Naive B cell (primary cell): ENCODE data around the gene ENPP6. TPM values are rescaled to one million over a fixed set of nuclear protein-coding genes. Genes with fewer than 3 reads are reported as not detected.
"Not testable (repeated sequence)": the region's sequence is repeated elsewhere in the genome, so short reads cannot be mapped to it uniquely, and the experiment has no call there.

ENCODE experiments used
- ATAC-seq, 2 donors: fragments of 150-1000 bp; cut with Tn5 transposase; 2 replicates each; pipeline ENCODE4 v1.10.0; 2021; ENCODE audit warnings: low read depth in 2 of 2, mild to moderate bottlenecking in 2 of 2, moderate library complexity in 2 of 2
- DNase-seq: peaks from one replicate; pipeline ENCODE4 v3.0.0; 2022
- H3K27ac Mint-ChIP-seq, 6 donors: one replicate each; pipeline ENCODE4 v1.8.0; 2020 to 2022; ENCODE audit warnings: mild to moderate bottlenecking in 6 of 6, mixed read lengths in 6 of 6, moderate library complexity in 5 of 6, inconsistent platforms in 2 of 6
- H3K27me3 Mint-ChIP-seq, 3 donors: one replicate each; pipeline ENCODE4 v1.8.0; 2021 to 2022; ENCODE audit warnings: mixed read lengths in 3 of 3, mild to moderate bottlenecking in 1 of 3
- H3K36me3 Mint-ChIP-seq, 2 donors: one replicate each; pipeline ENCODE4 v1.8.0; 2020 to 2022; ENCODE audit warnings: mixed read lengths in 2 of 2, inconsistent platforms in 1 of 2, mild to moderate bottlenecking in 1 of 2
- H3K4me1 Mint-ChIP-seq, 3 donors: one replicate each; pipeline ENCODE4 v1.8.0; 2020 to 2022; ENCODE audit warnings: mixed read lengths in 3 of 3, inconsistent platforms in 1 of 3, mild to moderate bottlenecking in 1 of 3, moderate library complexity in 1 of 3
- H3K4me3 Mint-ChIP-seq, 8 donors: one replicate each; pipeline ENCODE4 v1.8.0; 2020 to 2022; ENCODE audit warnings: mild to moderate bottlenecking in 8 of 8, mixed read lengths in 8 of 8, moderate library complexity in 8 of 8, inconsistent platforms in 2 of 8
- H3K9me3 Mint-ChIP-seq, 7 donors: one replicate each; pipeline ENCODE4 v1.8.0; 2020 to 2022; ENCODE audit warnings: mixed read lengths in 7 of 7, mild to moderate bottlenecking in 5 of 7, inconsistent platforms in 2 of 7, moderate library complexity in 1 of 7
- polyA plus RNA-seq, 6 donors: library from polyadenylated mRNA; unstranded; fragments of 300-500 nt; fragmentation: Illumina TruSeq; gene quantifications; one replicate each; pipeline ENCODE4 v1.2.3, GENCODE V29; 2021; ENCODE audit warnings: low read depth in 6 of 6

ENPP6 gene
- polyA plus RNA-seq, 6 donors from 2014 or later, result not detected

- Mint-ChIP-seq H3K4me3 (no peak overlapping the region), H3K36me3 (peaks cover 4 to 8% of the 10 kb centered on the region in 2 donors), H3K4me1 (peaks cover 6 to 11% (median 7%) of the 10 kb centered on the region in 3 donors), H3K9me3 (peaks cover 0 to 21% (median 8%) of the 10 kb centered on the region in 7 donors), H3K27ac (no peak overlapping the region), H3K27me3 (peaks cover 40 to 49% (median 40%) of the 10 kb centered on the region in 3 donors)
- ATAC-seq (no peak), DNase-seq (no peak)
Measured at GRCh38 chr4:184228056-184228705, 10.5 kb upstream of the ENPP6 start.

DNA sequence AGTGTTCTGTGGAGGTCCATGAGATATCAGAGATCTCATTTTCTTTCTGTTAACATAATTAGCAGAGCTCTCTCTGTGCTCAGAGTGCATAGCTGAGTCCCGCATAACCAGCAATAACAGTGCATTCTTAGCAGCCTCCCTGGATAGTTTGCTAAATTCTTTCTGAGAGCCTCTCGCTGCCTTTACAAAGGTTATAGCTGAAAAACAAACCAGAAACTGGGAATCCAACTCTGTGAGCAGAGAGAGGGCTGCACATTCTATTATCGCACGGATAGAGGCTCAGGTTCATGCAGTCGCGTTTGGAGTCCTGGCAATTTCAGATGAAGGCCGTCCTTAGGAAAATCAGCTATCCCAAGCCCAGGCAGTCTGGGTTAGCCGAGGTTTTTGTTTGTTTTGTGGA lies 1.2 kb downstream of the ENPP6 start:
- Mint-ChIP-seq H3K9me3 (peaks cover 0 to 10% (median 4%) of the 10 kb centered on the region in 7 donors), H3K36me3 (peaks cover 4 to 8% of the 10 kb centered on the region in 2 donors), H3K27ac (no peak overlapping the region), H3K4me3 (no peak overlapping the region), H3K4me1 (no peaks in the 10 kb centered on the region), H3K27me3 (peaks cover 20 to 50% (median 41%) of the 10 kb centered on the region in 3 donors)
- ATAC-seq (no peak), DNase-seq (no peak)

GRCh38 chr4:184215709-184216328 lies 1.9 kb downstream of the ENPP6 start:
- DNase-seq (no peak), ATAC-seq (no peak)
- Mint-ChIP-seq H3K27me3 (peaks cover 17 to 43% (median 35%) of the 10 kb centered on the region in 3 donors), H3K27ac (no peak overlapping the region), H3K36me3 (peaks cover 4 to 8% of the 10 kb centered on the region in 2 donors), H3K4me1 (no peaks in the 10 kb centered on the region), H3K9me3 (peaks cover 0 to 10% (median 4%) of the 10 kb centered on the region in 7 donors), H3K4me3 (no peak overlapping the region)

DNA sequence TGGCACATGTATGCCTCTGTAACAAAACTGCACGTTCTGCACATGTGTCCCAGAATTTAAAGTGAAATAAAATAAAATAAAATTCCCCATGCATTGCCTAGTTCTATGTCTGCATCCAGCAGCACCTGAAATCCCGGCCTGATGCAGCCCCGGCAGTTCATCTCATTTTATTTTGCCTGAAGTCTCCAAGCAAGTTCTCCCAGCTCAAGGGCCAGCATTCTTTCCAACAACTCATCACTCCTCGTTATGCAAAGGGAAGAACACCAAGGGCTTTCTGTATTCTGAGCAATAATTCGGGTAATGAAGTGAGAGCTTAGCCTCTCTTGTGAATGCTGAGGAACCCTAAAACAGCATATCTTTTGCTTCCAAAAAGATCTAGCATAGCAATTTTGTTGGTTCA lies 2.7 kb downstream of the ENPP6 start:
- peaks cover 13 to 40% (median 27%) of the 10 kb centered on the region in 3 donors for H3K27me3 Mint-ChIP-seq
- no peak for DNase-seq
- no peak overlapping the region for H3K27ac Mint-ChIP-seq
- peaks cover 4 to 8% of the 10 kb centered on the region in 2 donors for H3K36me3 Mint-ChIP-seq
- ATAC-seq, result no peak
- H3K9me3 Mint-ChIP-seq, result peaks cover 0 to 10% (median 4%) of the 10 kb centered on the region in 7 donors
- H3K4me3 Mint-ChIP-seq, result no peak overlapping the region
- no peaks in the 10 kb centered on the region for H3K4me1 Mint-ChIP-seq

DNA sequence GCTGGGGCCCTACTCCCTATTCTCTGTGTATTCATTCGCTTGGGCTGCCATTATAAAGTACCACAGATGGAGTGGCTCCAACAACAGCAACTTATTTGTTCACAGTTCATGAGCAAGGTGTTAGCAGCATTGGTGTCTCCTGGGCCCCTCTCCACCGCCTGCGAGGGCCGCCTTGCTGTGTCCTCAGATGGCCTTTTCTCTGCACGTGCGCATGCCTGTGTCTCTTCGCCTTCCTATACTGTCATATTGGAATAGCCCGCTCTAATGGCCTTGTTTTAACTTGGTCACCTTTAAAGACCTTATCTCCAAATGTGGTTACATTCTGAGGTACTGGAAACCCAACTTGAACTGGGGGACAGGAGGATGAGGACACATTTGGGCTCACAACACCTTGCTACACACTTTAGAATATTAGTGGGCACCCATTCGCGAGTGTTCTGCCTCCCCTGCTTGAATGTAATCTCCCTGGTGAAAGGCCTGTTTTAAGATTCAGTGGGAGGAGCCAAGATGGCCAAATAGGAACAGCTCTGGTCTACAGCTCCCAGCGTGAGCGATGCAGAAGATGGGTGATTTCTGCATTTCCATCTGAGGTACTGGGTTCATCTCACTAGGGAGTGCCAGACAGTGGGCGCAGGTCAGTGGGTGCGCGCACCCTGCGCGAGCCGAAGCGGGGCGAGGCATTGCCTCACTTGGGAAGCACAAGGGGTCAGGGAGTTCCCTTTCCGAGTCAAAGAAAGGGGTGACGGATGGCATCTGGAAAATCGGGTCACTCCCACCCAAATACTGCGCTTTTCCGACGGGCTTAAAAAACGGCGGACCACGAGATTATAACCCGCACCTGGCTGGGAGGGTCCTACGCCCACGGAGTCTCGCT lies 9.7 kb downstream of the ENPP6 start:
- H3K27ac Mint-ChIP-seq, H3K36me3 Mint-ChIP-seq, ATAC-seq, DNase-seq, H3K9me3 Mint-ChIP-seq, H3K4me1 Mint-ChIP-seq, H3K4me3 Mint-ChIP-seq: not testable (repeated sequence)
- H3K27me3 Mint-ChIP-seq, result peaks cover 17 to 43% (median 23%) of the 10 kb centered on the region in 3 donors

GRCh38 chr4:184205243-184205642 lies 12.4 kb downstream of the ENPP6 start:
- H3K27ac Mint-ChIP-seq, result no peak overlapping the region
- peaks cover 8 to 9% of the 10 kb centered on the region in 2 donors for H3K36me3 Mint-ChIP-seq
- peaks cover 23 to 59% (median 28%) of the 10 kb centered on the region in 3 donors for H3K27me3 Mint-ChIP-seq
- ATAC-seq (no peak), DNase-seq (no peak)
- no peaks in the 10 kb centered on the region for H3K4me1 Mint-ChIP-seq
- no peak overlapping the region for H3K4me3 Mint-ChIP-seq
- peaks cover 0 to 3% (median 0%) of the 10 kb centered on the region in 7 donors for H3K9me3 Mint-ChIP-seq

GRCh38 chr4:184203300-184203699 lies 14.4 kb downstream of the ENPP6 start:
- DNase-seq (no peak), ATAC-seq (no peak)
- peaks cover 8 to 9% of the 10 kb centered on the region in 2 donors for H3K36me3 Mint-ChIP-seq
- no peak overlapping the region for H3K4me3 Mint-ChIP-seq
- H3K9me3 Mint-ChIP-seq, result peaks cover 0 to 3% (median 0%) of the 10 kb centered on the region in 7 donors
- no peak overlapping the region for H3K27ac Mint-ChIP-seq
- peaks cover 28 to 58% (median 29%) of the 10 kb centered on the region in 3 donors for H3K27me3 Mint-ChIP-seq
- no peaks in the 10 kb centered on the region for H3K4me1 Mint-ChIP-seq

DNA sequence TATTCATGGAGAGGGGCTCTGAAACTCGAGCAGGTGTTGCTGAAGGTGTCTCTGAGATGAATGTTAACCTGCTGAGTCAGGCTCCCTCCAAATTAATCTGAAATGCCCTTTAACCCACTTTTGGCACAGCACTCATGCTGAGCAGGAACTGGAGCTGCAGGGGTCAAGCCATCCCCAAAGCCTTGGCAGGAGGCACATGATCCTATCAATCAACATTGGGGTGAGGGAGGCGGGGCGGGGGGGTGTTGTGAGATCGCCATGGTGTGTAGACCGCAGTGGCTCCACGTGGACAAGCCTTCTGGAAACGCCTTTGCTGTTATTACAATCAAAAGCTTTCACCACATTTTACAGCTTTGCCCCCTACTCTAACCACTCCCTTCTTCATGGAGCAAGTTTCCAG lies 16.5 kb downstream of the ENPP6 start:
- Mint-ChIP-seq H3K9me3 (peaks cover 0 to 3% (median 0%) of the 10 kb centered on the region in 7 donors), H3K36me3 (peaks cover 8 to 9% of the 10 kb centered on the region in 2 donors), H3K4me1 (no peaks in the 10 kb centered on the region), H3K27me3 (peaks cover 21 to 57% (median 26%) of the 10 kb centered on the region in 3 donors), H3K4me3 (no peak overlapping the region), H3K27ac (no peak overlapping the region)
- DNase-seq (no peak), ATAC-seq (no peak)

DNA sequence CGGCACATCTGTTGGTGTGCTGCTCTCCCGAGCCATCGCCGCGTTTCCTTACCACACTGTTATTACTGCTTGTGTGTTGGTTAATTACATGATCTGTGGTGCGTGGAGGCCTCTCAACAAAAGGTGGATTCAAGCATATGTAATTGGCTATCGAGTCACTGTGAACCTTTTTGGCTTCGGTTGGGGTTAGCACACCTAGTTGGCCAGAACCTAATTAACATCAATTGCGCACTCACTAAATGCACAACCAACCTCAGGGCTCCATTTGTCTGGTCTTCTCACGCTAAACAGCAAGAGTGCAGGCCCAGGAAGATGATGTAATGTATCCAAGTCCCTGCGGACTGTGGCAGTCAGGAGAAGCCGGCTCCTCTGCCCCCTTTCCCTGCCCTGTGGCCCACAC lies 17.4 kb downstream of the ENPP6 start:
- DNase-seq, result no peak
- Mint-ChIP-seq H3K27me3 (peaks cover 17 to 56% (median 20%) of the 10 kb centered on the region in 3 donors), H3K36me3 (peaks cover 2 to 4% of the 10 kb centered on the region in 2 donors), H3K9me3 (peaks cover 0 to 2% (median 0%) of the 10 kb centered on the region in 7 donors), H3K27ac (no peak overlapping the region), H3K4me3 (peak overlapping the region in 1 of 8 donors; percentile 11), H3K4me1 (no peaks in the 10 kb centered on the region)
- ATAC-seq, result no peak

- Mint-ChIP-seq H3K36me3 (no peaks in the 10 kb centered on the region), H3K27me3 (peaks cover 13 to 54% (median 17%) of the 10 kb centered on the region in 3 donors), H3K4me1 (no peaks in the 10 kb centered on the region), H3K9me3 (no peaks in the 10 kb centered on the region), H3K27ac (no peak overlapping the region), H3K4me3 (no peak overlapping the region)
- ATAC-seq (no peak), DNase-seq (no peak)
Measured at GRCh38 chr4:184199780-184200179, 17.9 kb downstream of the ENPP6 start.

- no peaks in the 10 kb centered on the region for H3K9me3 Mint-ChIP-seq
- no peaks in the 10 kb centered on the region for H3K4me1 Mint-ChIP-seq
- no peak overlapping the region for H3K27ac Mint-ChIP-seq
- no peaks in the 10 kb centered on the region for H3K36me3 Mint-ChIP-seq
- DNase-seq (no peak), ATAC-seq (no peak)
- no peak overlapping the region for H3K4me3 Mint-ChIP-seq
- H3K27me3 Mint-ChIP-seq, result peaks cover 13 to 44% (median 17%) of the 10 kb centered on the region in 3 donors
Measured at GRCh38 chr4:184198190-184198589, 19.5 kb downstream of the ENPP6 start.

GRCh38 chr4:184197536-184198082 lies 20.1 kb downstream of the ENPP6 start:
- Mint-ChIP-seq H3K9me3 (no peaks in the 10 kb centered on the region), H3K4me3 (no peak overlapping the region), H3K36me3 (no peaks in the 10 kb centered on the region), H3K27me3 (peaks cover 13 to 42% (median 17%) of the 10 kb centered on the region in 3 donors), H3K27ac (peak overlapping the region in 1 of 6 donors; percentile 54), H3K4me1 (no peaks in the 10 kb centered on the region)
- no peak for ATAC-seq
- DNase-seq, result no peak

- no peaks in the 10 kb centered on the region for H3K4me1 Mint-ChIP-seq
- ATAC-seq, result no peak
- H3K27me3 Mint-ChIP-seq, result peaks cover 13 to 36% (median 16%) of the 10 kb centered on the region in 3 donors
- H3K9me3 Mint-ChIP-seq, result no peaks in the 10 kb centered on the region
- H3K36me3 Mint-ChIP-seq, result no peaks in the 10 kb centered on the region
- DNase-seq, result no peak
- H3K4me3 Mint-ChIP-seq, result no peak overlapping the region
- H3K27ac Mint-ChIP-seq, result no peak overlapping the region
Measured at GRCh38 chr4:184196730-184197385, 20.8 kb downstream of the ENPP6 start.
